ENCODE results near the gene CFAP92. TPM values are rescaled to one million over a fixed set of nuclear protein-coding genes. Genes with fewer than 3 reads are reported as not detected.
A peak's percentile ranks its signal among the peaks of the same experiment; 100 is the strongest.
"Not testable (repeated sequence)": the region's sequence is repeated elsewhere in the genome, so short reads cannot be mapped to it uniquely, and the experiment has no call there.

Gene CFAP92
- total and polyA plus RNA-seq, 4 experiments from 2014 or later: 0.38 to 0.47 TPM; not detected in 2

GRCh38 chr3:128884992-128885391 lies 108.9 kb downstream of the CFAP92 start:
- Mint-ChIP-seq H3K27me3 (no peaks in the 10 kb centered on the region), H3K27ac (peak overlapping the region in 3 of 7 donors; percentile 41 to 74 (median 74)), H3K9me3 (no peaks in the 10 kb centered on the region), H3K36me3 (peaks cover 0 to 36% of the 10 kb centered on the region in 2 donors), H3K4me3 (no peak overlapping the region), H3K4me1 (peaks cover 22 to 42% (median 35%) of the 10 kb centered on the region in 4 donors)
- Histone ChIP-seq H3K4me3 (ENCODE audit: low read length in 2 of 2) (no peak overlapping the region), H3K27ac (ENCODE audit: low read depth, low read length) (no peak overlapping the region), H3K4me1 (ENCODE audit: insufficient read depth, low read length) (peaks cover 21% of the 10 kb centered on the region), H3K36me3 (ENCODE audit: insufficient read depth, low read length) (peaks cover 5% of the 10 kb centered on the region), H3K27me3 (ENCODE audit: insufficient read depth, low read length) (no peaks in the 10 kb centered on the region), H3K9me3 (ENCODE audit: control insufficient read depth in 1 of 2, low read length in 2 of 2) (no peaks in the 10 kb centered on the region)
- DNase-seq: no peak
- intact Hi-C loops (cut with micrococcal nuclease): no loop called here
- POLR2A ChIA-PET (ENCODE audit: partially characterized antibody): no interaction called here
- CTCF ChIA-PET (ENCODE audit: partially characterized antibody): interaction anchor here (0.9 to 1.7 kb wide), 3 partner anchors 10 to 204 kb away, joined by 3 to 4 read pairs (median 3); no protein-coding TSS in a partner anchor

GRCh38 chr3:128882719-128883118 lies 111.2 kb downstream of the CFAP92 start:
- peaks cover 1% of the 10 kb centered on the region for H3K36me3 ChIP-seq (ENCODE audit: insufficient read depth, low read length)
- peaks cover 39 to 65% (median 53%) of the 10 kb centered on the region in 4 donors for H3K4me1 Mint-ChIP-seq
- no peaks in the 10 kb centered on the region for H3K27me3 ChIP-seq (ENCODE audit: insufficient read depth, low read length)
- intact Hi-C loops (cut with micrococcal nuclease): no loop called here
- H3K4me3 ChIP-seq (ENCODE audit: low read length in 2 of 2): no peak overlapping the region
- H3K27ac Mint-ChIP-seq: peak overlapping the region in 4 of 7 donors; percentile 70 to 92 (median 78)
- POLR2A ChIA-PET (ENCODE audit: partially characterized antibody): no interaction called here
- peaks cover 37% of the 10 kb centered on the region for H3K4me1 ChIP-seq (ENCODE audit: insufficient read depth, low read length)
- H3K27me3 Mint-ChIP-seq: no peaks in the 10 kb centered on the region
- no peaks in the 10 kb centered on the region for H3K9me3 ChIP-seq (ENCODE audit: control insufficient read depth in 1 of 2, low read length in 2 of 2)
- H3K9me3 Mint-ChIP-seq: no peaks in the 10 kb centered on the region
- CTCF ChIA-PET (ENCODE audit: partially characterized antibody): interaction anchor here (0.6 to 0.8 kb wide), 2 partner anchors 87 to 265 kb away, joined by 3 to 4 read pairs; no protein-coding TSS in a partner anchor
- no peak for DNase-seq
- no peak overlapping the region for H3K27ac ChIP-seq (ENCODE audit: low read depth, low read length)
- H3K36me3 Mint-ChIP-seq: peaks cover 0 to 42% of the 10 kb centered on the region in 2 donors
- peak overlapping the region in 2 of 8 donors; percentile 22 to 48 for H3K4me3 Mint-ChIP-seq

GRCh38 chr3:128881576-128881975 lies 112.3 kb downstream of the CFAP92 start:
- Mint-ChIP-seq H3K27me3 (no peaks in the 10 kb centered on the region), H3K36me3 (peaks cover 0 to 39% of the 10 kb centered on the region in 2 donors), H3K27ac (peak overlapping the region; percentile 42 to 92 (median 87)), H3K9me3 (no peaks in the 10 kb centered on the region), H3K4me1 (peaks cover 41 to 71% (median 56%) of the 10 kb centered on the region in 4 donors), H3K4me3 (peak overlapping the region in 7 of 8 donors; percentile 2 to 76 (median 60))
- intact Hi-C loops (cut with micrococcal nuclease): no loop called here
- Histone ChIP-seq H3K9me3 (ENCODE audit: control insufficient read depth in 1 of 2, low read length in 2 of 2) (no peaks in the 10 kb centered on the region), H3K4me1 (ENCODE audit: insufficient read depth, low read length) (peaks cover 38% of the 10 kb centered on the region), H3K4me3 (ENCODE audit: low read length in 2 of 2) (no peak overlapping the region), H3K27ac (ENCODE audit: low read depth, low read length) (no peak overlapping the region), H3K27me3 (ENCODE audit: insufficient read depth, low read length) (no peaks in the 10 kb centered on the region), H3K36me3 (ENCODE audit: insufficient read depth, low read length) (no peaks in the 10 kb centered on the region)
- ChIA-PET POLR2A (ENCODE audit: partially characterized antibody) (no interaction called here), CTCF (ENCODE audit: partially characterized antibody) (interaction anchor here (0.8 to 1.9 kb wide), 2 partner anchors 201 to 364 kb away, joined by 3 to 5 read pairs; no protein-coding TSS in a partner anchor)
- DNase-seq: no peak

- H3K27ac Mint-ChIP-seq: peak overlapping the region; percentile 88 to 99 (median 99)
- intact Hi-C loops (cut with micrococcal nuclease); H3K9me3 ChIP-seq (ENCODE audit: control insufficient read depth in 1 of 2, low read length in 2 of 2); H3K27me3 ChIP-seq (ENCODE audit: insufficient read depth, low read length); H3K4me3 ChIP-seq (ENCODE audit: low read length in 2 of 2); H3K9me3 Mint-ChIP-seq; H3K36me3 ChIP-seq (ENCODE audit: insufficient read depth, low read length); H3K27me3 Mint-ChIP-seq; DNase-seq; H3K27ac ChIP-seq (ENCODE audit: low read depth, low read length): not testable (repeated sequence)
- H3K4me3 Mint-ChIP-seq: peak overlapping the region; percentile 85 to 97 (median 94)
- ChIA-PET POLR2A (ENCODE audit: partially characterized antibody) (interaction anchor here (0.7 to 2.4 kb wide), 4 partner anchors 43 to 436 kb away, joined by 3 to 21 read pairs (median 14); partner anchors contain the start of gene RPN1), CTCF (ENCODE audit: partially characterized antibody) (interaction anchor here (1.2 to 6.8 kb wide), 5 partner anchors 44 to 200 kb away, joined by 4 to 66 read pairs (median 20); no protein-coding TSS in a partner anchor)
- H3K4me1 ChIP-seq (ENCODE audit: insufficient read depth, low read length): peaks cover 38% of the 10 kb centered on the region
- H3K36me3 Mint-ChIP-seq: peaks cover 0 to 39% of the 10 kb centered on the region in 2 donors
- H3K4me1 Mint-ChIP-seq: peaks cover 45 to 78% (median 59%) of the 10 kb centered on the region in 4 donors
These were observed 113.4 kb downstream of the CFAP92 start for GRCh38 chr3:128880455-128880854.

GRCh38 chr3:128879991-128880390 lies 113.9 kb downstream of the CFAP92 start:
- peak overlapping the region; percentile 92 for H3K27ac ChIP-seq (ENCODE audit: low read depth, low read length)
- H3K9me3 Mint-ChIP-seq: no peaks in the 10 kb centered on the region
- peak in 1 of 5 donors; percentile 9 for DNase-seq

GRCh38 chr3:128879125-128879969 lies 114.5 kb downstream of the CFAP92 start, which contains the start of gene ACAD9:
Gene ACAD9, plus strand, starts transcription at chr3:128879620. Its CDS starts 72 bp downstream, at chr3:128879692.
- intact Hi-C loops (cut with micrococcal nuclease): loop anchor here (1.0 to 5.0 kb wide), 12 partner anchors 33 to 827 kb away; partner anchors contain the start of genes CNBP, COPG1, RAB43 and RAB7A
- peak within 1 kb of the TSS; percentile 92 to 99 (median 99) for H3K27ac Mint-ChIP-seq
- ChIA-PET CTCF (ENCODE audit: partially characterized antibody) (interaction anchor here (0.7 to 6.8 kb wide), 12 partner anchors 12 to 437 kb away, joined by 3 to 66 read pairs (median 4); partner anchors contain the start of gene RAB7A), POLR2A (ENCODE audit: partially characterized antibody) (interaction anchor here (0.6 to 2.7 kb wide), 22 partner anchors 9 to 1206 kb away, joined by 3 to 26 read pairs (median 5); partner anchors contain the start of genes CNBP, HMCES, RAB7A and RPN1)
- no peaks in the 10 kb centered on the region for H3K9me3 Mint-ChIP-seq
- Histone ChIP-seq H3K36me3 (ENCODE audit: insufficient read depth, low read length) (no peaks in the 10 kb centered on the region), H3K27ac (ENCODE audit: low read depth, low read length) (peak within 1 kb of the TSS; percentile 92), H3K9me3 (ENCODE audit: control insufficient read depth in 1 of 2, low read length in 2 of 2) (no peaks in the 10 kb centered on the region), H3K4me3 (ENCODE audit: low read length in 2 of 2) (peak within 1 kb of the TSS; percentile 82 to 91), H3K4me1 (ENCODE audit: insufficient read depth, low read length) (peaks cover 38% of the 10 kb centered on the region), H3K27me3 (ENCODE audit: insufficient read depth, low read length) (no peaks in the 10 kb centered on the region)
- H3K36me3 Mint-ChIP-seq: peaks cover 0 to 33% of the 10 kb centered on the region in 2 donors
- peaks cover 47 to 79% (median 61%) of the 10 kb centered on the region in 4 donors for H3K4me1 Mint-ChIP-seq
- peak within 1 kb of the TSS; percentile 85 to 97 (median 94) for H3K4me3 Mint-ChIP-seq
- no peaks in the 10 kb centered on the region for H3K27me3 Mint-ChIP-seq
- DNase-seq: peak; percentile 97

More at GRCh38 chr3:128879991-128880390, 113.9 kb downstream of the CFAP92 start:
- Mint-ChIP-seq H3K27me3 (no peaks in the 10 kb centered on the region), H3K36me3 (peaks cover 0 to 38% of the 10 kb centered on the region in 2 donors), H3K4me1 (peaks cover 47 to 78% (median 61%) of the 10 kb centered on the region in 4 donors), H3K4me3 (peak overlapping the region; percentile 85 to 97 (median 94)), H3K27ac (peak overlapping the region; percentile 92 to 99 (median 99))
- Histone ChIP-seq H3K27me3 (ENCODE audit: insufficient read depth, low read length) (no peaks in the 10 kb centered on the region), H3K4me3 (ENCODE audit: low read length in 2 of 2) (peak overlapping the region; percentile 82 to 91), H3K36me3 (ENCODE audit: insufficient read depth, low read length) (no peaks in the 10 kb centered on the region), H3K9me3 (ENCODE audit: control insufficient read depth in 1 of 2, low read length in 2 of 2) (no peaks in the 10 kb centered on the region), H3K4me1 (ENCODE audit: insufficient read depth, low read length) (peaks cover 38% of the 10 kb centered on the region)
- ChIA-PET POLR2A (ENCODE audit: partially characterized antibody) (interaction anchor here (0.7 to 2.7 kb wide), 10 partner anchors 10 to 436 kb away, joined by 3 to 26 read pairs (median 8); partner anchors contain the start of gene RPN1), CTCF (ENCODE audit: partially characterized antibody) (interaction anchor here (0.7 to 6.8 kb wide), 9 partner anchors 34 to 436 kb away, joined by 3 to 66 read pairs (median 5); a partner anchor contains a TSS)
- intact Hi-C loops (cut with micrococcal nuclease): loop anchor here (1.0 to 5.0 kb wide), 12 partner anchors 34 to 828 kb away; partner anchors contain the start of genes CNBP, COPG1, RAB43 and RAB7A
